ENCODE data around the gene STK26.

STK26 gene

DNA sequence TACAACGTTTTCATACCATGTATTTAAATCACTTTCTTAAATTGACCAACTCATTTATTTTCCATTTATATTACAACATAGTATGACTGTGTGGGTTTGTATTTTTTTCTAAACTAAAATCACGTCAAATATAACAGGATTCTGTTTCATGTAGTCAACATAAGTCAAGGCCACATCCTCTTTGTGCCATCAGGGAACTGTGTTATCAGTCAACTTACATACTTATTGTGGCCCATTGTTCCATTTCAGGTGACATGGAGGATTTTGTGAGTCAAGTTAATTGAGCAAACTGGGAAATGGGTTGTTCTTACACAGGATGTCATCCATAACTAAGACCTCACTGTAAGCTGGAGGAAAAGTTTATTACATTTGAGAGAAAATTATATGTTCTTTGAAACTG lies 35.9 kb downstream of the STK26 start:
- Histone ChIP-seq H3K36me3 (ENCODE audit: control insufficient read depth in 2 of 2, insufficient read depth in 2 of 2, low read length in 2 of 2) (no peaks in the 10 kb centered on the region), H3K27me3 (ENCODE audit: control insufficient read depth in 2 of 2, insufficient read depth in 2 of 2, low read length in 2 of 2) (peaks cover 6 to 9% of the 10 kb centered on the region in 2 donors), H3K4me3 (ENCODE audit: low read length in 2 of 2) (no peak overlapping the region), H3K27ac (ENCODE audit: low read depth in 2 of 2, low read length in 2 of 2) (no peak overlapping the region), H3K9me3 (ENCODE audit: control insufficient read depth in 2 of 2, low read length in 2 of 2) (no peaks in the 10 kb centered on the region), H3K9ac (ENCODE audit: low read depth in 1 of 2, low read length in 2 of 2) (no peak overlapping the region), H3K4me1 (ENCODE audit: control insufficient read depth in 2 of 2, insufficient read depth in 2 of 2, low read length in 2 of 2) (no peaks in the 10 kb centered on the region)

DNA sequence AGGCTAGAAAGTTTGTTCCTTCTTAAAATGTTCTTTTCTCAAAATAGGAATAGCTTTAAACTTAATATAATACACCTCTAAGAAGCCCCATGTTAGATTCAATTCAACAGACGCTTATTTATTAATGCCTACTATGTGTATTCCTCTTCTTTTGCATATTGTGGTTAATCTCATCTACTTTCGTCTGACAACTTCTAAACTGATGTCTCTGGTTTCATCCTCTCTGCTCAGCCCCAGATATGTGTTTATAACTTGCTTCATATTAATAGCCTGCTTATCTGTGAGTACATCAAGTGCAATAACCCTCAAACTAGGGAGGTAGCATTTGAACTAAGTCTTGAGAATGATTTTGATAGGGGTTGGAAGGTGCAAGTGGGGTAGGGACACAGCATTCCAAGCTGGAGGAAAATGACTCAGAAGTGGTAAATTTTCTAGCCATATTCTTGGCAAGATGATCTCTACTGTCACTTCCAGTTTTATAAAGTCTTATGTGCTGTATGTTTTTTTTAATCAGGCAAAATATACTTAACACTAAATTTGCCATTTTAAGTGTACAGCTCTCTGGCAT lies 37.0 kb downstream of the STK26 start:
- H3K36me3 ChIP-seq (ENCODE audit: control insufficient read depth in 2 of 2, insufficient read depth in 2 of 2, low read length in 2 of 2): no peaks in the 10 kb centered on the region
- H3K9ac ChIP-seq (ENCODE audit: low read depth in 1 of 2, low read length in 2 of 2): no peak overlapping the region
- H3K27me3 ChIP-seq (ENCODE audit: control insufficient read depth in 2 of 2, insufficient read depth in 2 of 2, low read length in 2 of 2): peaks cover 6 to 9% of the 10 kb centered on the region in 2 donors
- no peak overlapping the region for H3K27ac ChIP-seq (ENCODE audit: low read depth in 2 of 2, low read length in 2 of 2)
- H3K4me1 ChIP-seq (ENCODE audit: control insufficient read depth in 2 of 2, insufficient read depth in 2 of 2, low read length in 2 of 2): no peaks in the 10 kb centered on the region
- no peaks in the 10 kb centered on the region for H3K9me3 ChIP-seq (ENCODE audit: control insufficient read depth in 2 of 2, low read length in 2 of 2)
- H3K4me3 ChIP-seq (ENCODE audit: low read length in 2 of 2): no peak overlapping the region

DNA sequence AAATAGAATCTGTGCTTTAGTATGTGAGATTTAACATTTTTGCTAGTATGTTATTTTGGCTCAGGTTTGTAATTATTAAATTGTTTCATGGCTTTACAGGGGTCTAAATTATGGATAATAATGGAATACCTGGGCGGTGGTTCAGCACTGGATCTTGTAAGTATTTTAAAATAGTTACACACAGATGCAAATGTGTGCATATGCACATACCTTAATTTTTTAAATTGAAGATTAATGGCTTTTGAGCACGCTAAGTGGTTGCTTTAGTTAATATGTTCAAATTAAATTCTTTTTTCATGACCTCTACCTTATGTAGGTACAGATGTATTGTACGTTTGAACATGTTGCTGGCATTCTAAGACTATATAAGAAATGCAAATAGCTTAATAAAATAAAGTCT lies 40.2 kb downstream of the STK26 start:
- Histone ChIP-seq H3K9me3 (ENCODE audit: control insufficient read depth in 2 of 2, low read length in 2 of 2) (no peaks in the 10 kb centered on the region), H3K36me3 (ENCODE audit: control insufficient read depth in 2 of 2, insufficient read depth in 2 of 2, low read length in 2 of 2) (no peaks in the 10 kb centered on the region), H3K27ac (ENCODE audit: low read depth in 2 of 2, low read length in 2 of 2) (no peak overlapping the region), H3K27me3 (ENCODE audit: control insufficient read depth in 2 of 2, insufficient read depth in 2 of 2, low read length in 2 of 2) (peaks cover 0 to 5% of the 10 kb centered on the region in 2 donors), H3K4me1 (ENCODE audit: control insufficient read depth in 2 of 2, insufficient read depth in 2 of 2, low read length in 2 of 2) (no peaks in the 10 kb centered on the region), H3K4me3 (ENCODE audit: low read length in 2 of 2) (no peak overlapping the region), H3K9ac (ENCODE audit: low read depth in 1 of 2, low read length in 2 of 2) (no peak overlapping the region)

DNA sequence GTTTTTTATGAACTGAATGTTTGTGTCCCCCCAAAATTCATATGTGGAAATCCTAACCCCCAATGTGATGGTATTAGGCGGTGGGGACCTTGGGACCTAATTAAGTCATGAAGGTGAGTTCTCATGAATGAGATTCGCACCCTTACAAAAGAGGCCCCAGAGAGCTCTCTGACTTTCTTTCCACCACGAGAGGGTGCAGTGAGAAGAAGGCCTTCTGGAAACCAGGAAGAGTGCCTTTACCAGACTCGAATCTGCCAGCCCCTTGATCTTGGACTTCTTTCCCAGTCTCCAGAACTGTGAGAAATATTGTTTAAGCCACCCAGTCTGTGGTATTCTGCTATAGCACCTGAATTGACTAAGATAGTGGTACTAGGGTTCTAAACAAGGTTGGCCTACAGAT lies 40.8 kb downstream of the STK26 start:
- Histone ChIP-seq H3K4me3 (ENCODE audit: low read length in 2 of 2) (no peak overlapping the region), H3K36me3 (ENCODE audit: control insufficient read depth in 2 of 2, insufficient read depth in 2 of 2, low read length in 2 of 2) (no peaks in the 10 kb centered on the region), H3K9ac (ENCODE audit: low read depth in 1 of 2, low read length in 2 of 2) (no peak overlapping the region), H3K27me3 (ENCODE audit: control insufficient read depth in 2 of 2, insufficient read depth in 2 of 2, low read length in 2 of 2) (peaks cover 0 to 5% of the 10 kb centered on the region in 2 donors), H3K9me3 (ENCODE audit: control insufficient read depth in 2 of 2, low read length in 2 of 2) (no peaks in the 10 kb centered on the region), H3K4me1 (ENCODE audit: control insufficient read depth in 2 of 2, insufficient read depth in 2 of 2, low read length in 2 of 2) (no peaks in the 10 kb centered on the region), H3K27ac (ENCODE audit: low read depth in 2 of 2, low read length in 2 of 2) (no peak overlapping the region)

DNA sequence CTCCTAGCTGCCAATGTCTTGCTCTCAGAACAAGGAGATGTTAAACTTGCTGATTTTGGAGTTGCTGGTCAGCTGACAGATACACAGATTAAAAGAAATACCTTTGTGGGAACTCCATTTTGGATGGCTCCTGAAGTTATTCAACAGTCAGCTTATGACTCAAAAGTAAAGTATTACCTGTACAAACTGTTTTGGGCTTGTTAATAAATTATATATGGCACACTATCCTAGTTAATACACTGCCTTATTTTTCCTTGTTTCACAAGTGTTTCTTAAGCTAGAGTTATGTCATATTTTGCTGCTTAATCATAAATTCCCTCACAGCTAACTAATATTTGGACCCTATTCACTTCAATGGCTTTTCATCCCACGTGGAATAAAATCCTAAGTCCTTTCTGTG lies 45.3 kb downstream of the STK26 start:
- no peak overlapping the region for H3K27ac ChIP-seq (ENCODE audit: low read depth in 2 of 2, low read length in 2 of 2)
- H3K9me3 ChIP-seq (ENCODE audit: control insufficient read depth in 2 of 2, low read length in 2 of 2): no peaks in the 10 kb centered on the region
- no peak overlapping the region for H3K9ac ChIP-seq (ENCODE audit: low read depth in 1 of 2, low read length in 2 of 2)
- H3K4me3 ChIP-seq (ENCODE audit: low read length in 2 of 2): no peak overlapping the region
- H3K27me3 ChIP-seq (ENCODE audit: control insufficient read depth in 2 of 2, insufficient read depth in 2 of 2, low read length in 2 of 2): no peaks in the 10 kb centered on the region
- H3K4me1 ChIP-seq (ENCODE audit: control insufficient read depth in 2 of 2, insufficient read depth in 2 of 2, low read length in 2 of 2): no peaks in the 10 kb centered on the region
- H3K36me3 ChIP-seq (ENCODE audit: control insufficient read depth in 2 of 2, insufficient read depth in 2 of 2, low read length in 2 of 2): peaks cover 0 to 3% of the 10 kb centered on the region in 2 donors

DNA sequence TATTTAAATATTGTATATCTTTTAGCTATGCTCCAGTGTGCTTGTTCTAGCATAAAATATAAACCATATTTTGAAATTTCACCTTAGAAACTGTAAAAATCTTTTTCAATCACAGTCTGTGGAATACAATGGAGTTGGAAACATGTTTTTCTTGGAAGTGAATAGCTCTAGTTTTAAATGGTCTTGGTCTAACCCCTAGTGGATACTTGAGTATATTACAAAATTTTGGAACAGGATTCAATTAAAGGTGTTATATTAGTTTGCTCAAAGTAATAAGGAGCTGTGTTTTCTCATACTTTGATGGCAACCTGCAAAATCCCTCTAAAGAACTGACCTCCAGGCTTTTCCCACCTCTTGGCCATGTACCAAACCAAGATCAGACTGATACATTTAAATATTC lies 48.2 kb downstream of the STK26 start:
- Histone ChIP-seq H3K27me3 (ENCODE audit: control insufficient read depth in 2 of 2, insufficient read depth in 2 of 2, low read length in 2 of 2) (no peaks in the 10 kb centered on the region), H3K9ac (ENCODE audit: low read depth in 1 of 2, low read length in 2 of 2) (no peak overlapping the region), H3K27ac (ENCODE audit: low read depth in 2 of 2, low read length in 2 of 2) (no peak overlapping the region), H3K4me1 (ENCODE audit: control insufficient read depth in 2 of 2, insufficient read depth in 2 of 2, low read length in 2 of 2) (no peaks in the 10 kb centered on the region), H3K36me3 (ENCODE audit: control insufficient read depth in 2 of 2, insufficient read depth in 2 of 2, low read length in 2 of 2) (peaks cover 0 to 3% of the 10 kb centered on the region in 2 donors), H3K9me3 (ENCODE audit: control insufficient read depth in 2 of 2, low read length in 2 of 2) (no peaks in the 10 kb centered on the region), H3K4me3 (ENCODE audit: low read length in 2 of 2) (no peak overlapping the region)

DNA sequence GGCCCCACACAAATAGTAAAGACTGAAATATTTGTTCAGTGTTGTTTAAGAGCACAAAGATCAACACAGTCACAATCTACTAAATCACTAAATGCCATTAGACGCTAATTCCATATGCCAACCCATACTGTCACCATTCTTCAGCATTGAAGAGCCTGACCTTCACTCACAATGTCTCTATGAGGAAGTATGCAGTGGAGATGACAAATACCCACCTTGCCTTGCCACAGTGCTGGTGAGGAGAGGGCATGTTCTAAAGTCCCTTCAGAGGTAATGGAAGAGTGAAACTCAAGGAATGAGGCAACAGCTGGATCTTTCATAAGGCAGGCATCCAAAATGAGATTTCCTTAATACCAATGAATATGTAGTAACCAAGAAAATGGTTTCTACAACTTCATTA lies 54.3 kb downstream of the STK26 start:
- Histone ChIP-seq H3K4me3 (ENCODE audit: low read length in 2 of 2) (no peak overlapping the region), H3K36me3 (ENCODE audit: control insufficient read depth in 2 of 2, insufficient read depth in 2 of 2, low read length in 2 of 2) (peaks cover 0 to 3% of the 10 kb centered on the region in 2 donors), H3K9ac (ENCODE audit: low read depth in 1 of 2, low read length in 2 of 2) (no peak overlapping the region), H3K27ac (ENCODE audit: low read depth in 2 of 2, low read length in 2 of 2) (no peak overlapping the region), H3K9me3 (ENCODE audit: control insufficient read depth in 2 of 2, low read length in 2 of 2) (no peaks in the 10 kb centered on the region), H3K4me1 (ENCODE audit: control insufficient read depth in 2 of 2, insufficient read depth in 2 of 2, low read length in 2 of 2) (no peaks in the 10 kb centered on the region), H3K27me3 (ENCODE audit: control insufficient read depth in 2 of 2, insufficient read depth in 2 of 2, low read length in 2 of 2) (peaks cover 5 to 8% of the 10 kb centered on the region in 2 donors)

DNA sequence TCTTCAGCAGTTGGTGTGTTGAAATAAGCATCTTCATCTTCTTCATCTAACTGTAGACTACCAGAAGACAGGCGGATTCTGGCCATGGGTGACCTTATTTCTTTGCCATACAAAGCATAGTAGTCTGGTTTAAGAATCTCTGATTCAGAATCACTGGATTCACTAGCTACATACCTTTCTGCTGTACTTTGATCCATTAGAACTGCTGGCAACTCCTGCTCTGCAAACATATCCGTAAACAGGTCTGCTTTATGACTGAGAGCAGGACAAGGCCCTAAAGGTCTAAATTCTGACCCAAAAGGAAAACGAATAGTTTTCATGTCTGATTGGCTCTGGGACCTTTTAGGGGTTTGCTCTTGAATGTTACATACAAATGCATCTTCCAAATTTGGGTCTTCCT lies 54.8 kb downstream of the STK26 start:
- H3K4me3 ChIP-seq (ENCODE audit: low read length in 2 of 2): no peak overlapping the region
- no peaks in the 10 kb centered on the region for H3K4me1 ChIP-seq (ENCODE audit: control insufficient read depth in 2 of 2, insufficient read depth in 2 of 2, low read length in 2 of 2)
- H3K9ac ChIP-seq (ENCODE audit: low read depth in 1 of 2, low read length in 2 of 2): no peak overlapping the region
- no peak overlapping the region for H3K27ac ChIP-seq (ENCODE audit: low read depth in 2 of 2, low read length in 2 of 2)
- H3K27me3 ChIP-seq (ENCODE audit: control insufficient read depth in 2 of 2, insufficient read depth in 2 of 2, low read length in 2 of 2): peaks cover 5 to 8% of the 10 kb centered on the region in 2 donors
- H3K36me3 ChIP-seq (ENCODE audit: control insufficient read depth in 2 of 2, insufficient read depth in 2 of 2, low read length in 2 of 2): peaks cover 0 to 3% of the 10 kb centered on the region in 2 donors
- H3K9me3 ChIP-seq (ENCODE audit: control insufficient read depth in 2 of 2, low read length in 2 of 2): no peaks in the 10 kb centered on the region

DNA sequence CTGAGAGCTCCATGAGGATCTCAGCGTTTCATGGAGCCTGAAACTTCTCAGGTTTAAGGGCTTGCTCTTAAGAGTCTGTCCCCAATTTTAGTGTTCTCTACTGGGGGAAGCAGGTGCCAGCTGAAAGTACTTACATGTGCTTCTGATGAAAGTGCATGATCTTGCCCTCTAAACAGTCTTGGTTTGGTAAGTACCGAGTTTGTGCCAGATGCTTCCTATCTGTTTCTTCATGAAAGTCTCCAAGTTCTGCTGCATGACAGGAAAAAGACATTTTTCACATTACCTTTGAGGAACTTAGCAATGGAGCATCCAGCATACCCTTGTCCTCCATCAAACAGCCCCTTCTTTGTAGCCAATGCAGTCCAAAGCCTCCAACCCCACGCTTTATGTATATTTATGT lies 62.7 kb downstream of the STK26 start:
- H3K9ac ChIP-seq (ENCODE audit: low read depth in 1 of 2, low read length in 2 of 2): no peak overlapping the region
- peaks cover 6 to 12% of the 10 kb centered on the region in 2 donors for H3K27me3 ChIP-seq (ENCODE audit: control insufficient read depth in 2 of 2, insufficient read depth in 2 of 2, low read length in 2 of 2)
- H3K27ac ChIP-seq (ENCODE audit: low read depth in 2 of 2, low read length in 2 of 2): no peak overlapping the region
- H3K4me1 ChIP-seq (ENCODE audit: control insufficient read depth in 2 of 2, insufficient read depth in 2 of 2, low read length in 2 of 2): no peaks in the 10 kb centered on the region
- H3K36me3 ChIP-seq (ENCODE audit: control insufficient read depth in 2 of 2, insufficient read depth in 2 of 2, low read length in 2 of 2): no peaks in the 10 kb centered on the region
- H3K4me3 ChIP-seq (ENCODE audit: low read length in 2 of 2): no peak overlapping the region
- no peaks in the 10 kb centered on the region for H3K9me3 ChIP-seq (ENCODE audit: control insufficient read depth in 2 of 2, low read length in 2 of 2)

DNA sequence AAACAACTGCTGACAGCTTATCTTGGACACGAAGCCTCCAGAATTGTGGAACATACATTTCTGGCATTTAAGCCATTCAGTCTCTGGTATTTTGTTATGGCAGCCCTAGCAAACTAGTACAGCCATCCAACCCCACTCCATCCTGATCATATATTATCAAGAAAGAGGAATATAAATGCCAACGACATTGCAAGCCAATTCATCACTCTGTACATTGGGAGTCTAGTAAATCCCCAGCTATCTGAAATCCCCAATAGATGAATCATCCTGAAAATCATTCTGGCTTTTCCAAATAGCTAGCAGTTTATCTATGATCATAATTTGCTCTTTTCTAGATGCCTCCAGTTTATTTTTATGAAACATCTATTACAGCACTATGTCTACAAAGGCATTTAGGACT lies 63.6 kb downstream of the STK26 start:
- Histone ChIP-seq H3K9ac (ENCODE audit: low read depth in 1 of 2, low read length in 2 of 2) (no peak overlapping the region), H3K4me1 (ENCODE audit: control insufficient read depth in 2 of 2, insufficient read depth in 2 of 2, low read length in 2 of 2) (no peaks in the 10 kb centered on the region), H3K4me3 (ENCODE audit: low read length in 2 of 2) (no peak overlapping the region), H3K9me3 (ENCODE audit: control insufficient read depth in 2 of 2, low read length in 2 of 2) (no peaks in the 10 kb centered on the region), H3K27ac (ENCODE audit: low read depth in 2 of 2, low read length in 2 of 2) (no peak overlapping the region), H3K27me3 (ENCODE audit: control insufficient read depth in 2 of 2, insufficient read depth in 2 of 2, low read length in 2 of 2) (peaks cover 7 to 14% of the 10 kb centered on the region in 2 donors), H3K36me3 (ENCODE audit: control insufficient read depth in 2 of 2, insufficient read depth in 2 of 2, low read length in 2 of 2) (no peaks in the 10 kb centered on the region)

DNA sequence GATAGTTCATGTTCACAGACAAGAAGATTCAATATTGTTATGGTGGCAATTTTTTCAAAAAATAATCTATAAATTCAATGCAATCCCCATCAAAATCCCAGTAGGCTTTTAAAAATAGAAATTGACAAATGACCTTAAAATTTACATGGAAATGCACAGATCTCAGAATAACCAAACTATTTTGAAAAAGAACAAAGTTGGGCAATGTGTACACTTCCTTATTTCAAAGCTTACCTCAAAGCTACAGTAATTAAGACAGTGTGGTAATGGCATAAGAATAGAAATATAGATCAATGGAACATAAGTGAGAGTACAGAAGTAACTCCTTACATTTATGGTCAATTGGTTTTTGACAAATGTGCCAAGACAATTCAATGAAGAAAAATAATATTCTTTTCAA lies 65.8 kb downstream of the STK26 start:
- no peak overlapping the region for H3K27ac ChIP-seq (ENCODE audit: low read depth in 2 of 2, low read length in 2 of 2)
- H3K36me3 ChIP-seq (ENCODE audit: control insufficient read depth in 2 of 2, insufficient read depth in 2 of 2, low read length in 2 of 2): no peaks in the 10 kb centered on the region
- peaks cover 7 to 12% of the 10 kb centered on the region in 2 donors for H3K27me3 ChIP-seq (ENCODE audit: control insufficient read depth in 2 of 2, insufficient read depth in 2 of 2, low read length in 2 of 2)
- no peak overlapping the region for H3K4me3 ChIP-seq (ENCODE audit: low read length in 2 of 2)
- no peak overlapping the region for H3K9ac ChIP-seq (ENCODE audit: low read depth in 1 of 2, low read length in 2 of 2)
- H3K4me1 ChIP-seq (ENCODE audit: control insufficient read depth in 2 of 2, insufficient read depth in 2 of 2, low read length in 2 of 2): no peaks in the 10 kb centered on the region
- no peaks in the 10 kb centered on the region for H3K9me3 ChIP-seq (ENCODE audit: control insufficient read depth in 2 of 2, low read length in 2 of 2)

Measured in mucosa of rectum (tissue), 2 donors.